ENCODE data around the gene GRAMD2A.
A peak's percentile ranks its signal among the peaks of the same experiment; 100 is the strongest.

The GRAMD2A gene

GRCh38 chr15:72136170-72137051, 61.2 kb downstream of the GRAMD2A start:
- DNase-seq (ENCODE audit: low read depth, low spot score) = no peak

- DNase-seq (ENCODE audit: low read depth, low spot score) = no peak
Measured at GRCh38 chr15:72135719-72136118, 61.9 kb downstream of the GRAMD2A start.

- DNase-seq (ENCODE audit: low read depth, low spot score) = no peak
Measured at GRCh38 chr15:72133211-72133610, 64.4 kb downstream of the GRAMD2A start.

- DNase-seq (ENCODE audit: low read depth, low spot score) = no peak
Measured at GRCh38 chr15:72131922-72132321, 65.7 kb downstream of the GRAMD2A start.

- no peak for DNase-seq (ENCODE audit: low read depth, low spot score)
Measured at GRCh38 chr15:72130272-72130671, 67.3 kb downstream of the GRAMD2A start.

- no peak for DNase-seq (ENCODE audit: low read depth, low spot score)
Measured at GRCh38 chr15:72128359-72128758, 69.2 kb downstream of the GRAMD2A start.

GRCh38 chr15:72127724-72128322, 69.8 kb downstream of the GRAMD2A start:
- no peak for DNase-seq (ENCODE audit: low read depth, low spot score)

- DNase-seq (ENCODE audit: low read depth, low spot score) = no peak
Measured at GRCh38 chr15:72124218-72124617, 73.4 kb downstream of the GRAMD2A start.

GRCh38 chr15:72118017-72118978, 79.3 kb downstream of the GRAMD2A start, which contains the start of the genes MYO9A and SENP8:
Gene MYO9A (minus strand): TSS chr15:72118150. CDS start chr15:72046563, 71,587 bp downstream.
Gene SENP8 (plus strand): TSS chr15:72118403. CDS start chr15:72139624, 21,221 bp downstream.
- DNase-seq (ENCODE audit: low read depth, low spot score) = peak; percentile 98

GRCh38 chr15:72117486-72118016, 80.0 kb downstream of the GRAMD2A start:
- no peak for DNase-seq (ENCODE audit: low read depth, low spot score)

- peak; percentile 42 for DNase-seq (ENCODE audit: low read depth, low spot score)
Measured at GRCh38 chr15:72116731-72117485, 80.7 kb downstream of the GRAMD2A start.

- DNase-seq (ENCODE audit: low read depth, low spot score) = no peak
Measured at GRCh38 chr15:72113347-72114031, 84.1 kb downstream of the GRAMD2A start.

- DNase-seq (ENCODE audit: low read depth, low spot score) = no peak
Measured at GRCh38 chr15:72112805-72113204, 84.8 kb downstream of the GRAMD2A start.

GRCh38 chr15:72112116-72112515, 85.5 kb downstream of the GRAMD2A start:
- no peak for DNase-seq (ENCODE audit: low read depth, low spot score)

- no peak for DNase-seq (ENCODE audit: low read depth, low spot score)
Measured at GRCh38 chr15:72110355-72110754, 87.2 kb downstream of the GRAMD2A start.
